GM19193 (cell line): ENCODE data around the gene PXMP4.

Source experiments
- POLR2A ChIP-seq: IDR thresholded peaks from 4 replicates; pipeline ENCODE4 v1.6.1; 2011; ENCODE audit not compliant: insufficient read depth, insufficient read length; ENCODE audit errors: extremely low read depth

Gene PXMP4

DNA sequence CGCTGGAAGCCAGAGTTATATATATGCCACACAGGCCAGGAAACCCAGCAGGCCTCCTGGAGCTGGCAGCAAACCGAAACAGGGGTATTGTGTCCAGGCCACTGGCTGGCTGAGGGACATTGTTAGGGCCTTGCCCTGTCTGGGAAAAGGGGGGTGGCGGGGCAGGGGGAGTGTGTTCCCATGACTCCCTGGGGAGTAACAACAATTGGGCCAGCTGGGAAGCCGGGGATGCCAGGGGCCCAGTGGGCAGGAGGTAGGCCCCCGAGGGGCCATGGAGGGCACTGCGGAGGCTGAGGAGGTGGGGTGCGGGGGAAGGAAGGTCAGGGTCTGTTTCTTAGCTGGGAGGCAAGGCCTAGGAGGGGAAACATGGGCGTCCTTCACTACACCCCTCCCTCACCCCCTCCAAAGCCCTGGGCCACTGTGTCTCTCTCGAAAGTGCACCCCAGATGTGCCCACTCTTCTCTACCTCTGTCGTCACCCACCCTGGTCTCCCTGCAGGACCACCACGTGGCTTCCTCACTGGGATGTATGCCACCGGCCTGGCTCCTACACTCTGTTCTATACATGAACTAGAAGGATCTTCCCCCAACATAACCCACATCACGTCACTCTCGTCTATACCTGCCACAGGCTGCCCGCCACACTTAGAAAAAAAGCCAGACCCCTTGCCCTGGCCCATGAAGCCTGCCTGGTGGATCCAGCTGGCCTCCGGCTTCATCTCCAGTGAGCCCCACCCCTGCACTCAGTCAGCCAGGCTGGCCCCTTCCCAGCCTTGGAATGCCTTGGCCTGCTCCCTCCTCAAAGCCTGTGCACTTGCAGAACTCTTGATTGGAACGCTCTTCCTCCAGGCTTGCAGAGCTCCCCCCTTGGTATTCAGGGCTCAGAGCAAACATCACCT is 26.1 kb downstream of the PXMP4 start:
- no peak for TF ChIP-seq POLR2A

GRCh38 chr20:33693289-33693688 is 26.8 kb downstream of the PXMP4 start:
- no peak for TF ChIP-seq POLR2A

DNA sequence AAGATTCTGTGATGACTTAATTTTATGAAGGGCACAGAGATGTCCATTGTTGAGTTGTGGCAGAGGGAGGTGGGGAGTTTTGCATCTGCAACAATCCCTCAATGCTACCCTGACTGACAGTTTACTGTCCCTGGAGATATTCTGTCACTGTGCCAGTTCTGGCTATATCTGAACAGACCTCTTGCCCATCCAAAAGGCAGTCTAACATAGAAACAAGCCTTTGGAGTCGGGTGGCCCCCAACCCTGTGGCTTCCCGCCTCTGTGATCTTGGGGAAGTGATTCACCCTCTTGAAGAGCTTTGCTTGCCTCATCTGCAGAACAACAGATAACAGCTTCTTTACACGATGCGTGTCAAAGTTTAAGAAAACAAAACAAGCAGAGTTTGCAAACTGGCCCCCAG is 30.1 kb downstream of the PXMP4 start:
- no peak for TF ChIP-seq POLR2A

GRCh38 chr20:33689493-33689892 is 30.6 kb downstream of the PXMP4 start:
- TF ChIP-seq POLR2A = no peak

- no peak for TF ChIP-seq POLR2A
These were observed 31.1 kb downstream of the PXMP4 start for GRCh38 chr20:33688938-33689424.

DNA sequence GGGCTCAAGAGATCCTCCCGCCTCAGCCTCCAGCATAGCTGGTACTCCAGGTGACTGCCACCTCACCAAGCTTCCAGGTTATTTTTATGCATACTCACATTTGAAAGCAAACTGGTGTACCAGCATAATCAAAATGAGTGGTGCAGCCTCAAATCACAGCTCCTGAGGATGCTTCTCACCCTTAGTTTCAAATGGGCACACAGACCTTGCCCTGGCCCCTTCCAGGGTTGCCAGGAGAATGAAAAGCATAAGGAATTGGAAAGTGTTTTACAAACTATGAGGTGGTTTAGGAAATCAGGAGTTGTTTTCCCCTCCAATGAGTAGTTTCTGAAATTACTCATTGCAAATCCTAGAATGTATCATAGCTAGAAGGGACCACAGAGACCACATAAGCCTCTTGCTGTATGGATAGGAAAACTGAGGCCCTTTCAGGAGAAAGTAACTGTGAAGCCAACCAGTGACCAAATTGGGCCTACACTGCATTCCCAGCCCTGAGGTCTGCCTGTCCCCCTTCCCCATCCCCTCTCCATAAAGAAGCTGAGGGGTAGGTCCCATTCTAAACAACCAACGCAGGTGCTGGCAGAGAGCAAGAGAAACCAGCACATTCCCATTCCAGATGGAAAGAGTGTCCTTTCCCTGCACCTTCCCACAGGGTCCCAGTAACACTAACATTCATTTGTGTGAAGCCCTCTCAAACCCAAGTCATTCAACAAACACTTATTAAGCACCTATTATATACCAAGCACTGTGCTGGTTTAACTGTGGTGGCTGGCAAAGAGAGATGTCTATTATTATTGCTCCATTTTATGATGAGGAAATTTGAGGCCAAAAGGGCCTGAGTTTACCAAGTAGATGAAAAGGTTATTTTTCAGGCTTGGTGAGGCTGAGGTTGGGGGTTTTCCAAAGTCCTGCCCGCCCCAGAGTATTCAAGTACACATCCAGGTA is 31.8 kb downstream of the PXMP4 start:
- TF ChIP-seq POLR2A = no peak

DNA sequence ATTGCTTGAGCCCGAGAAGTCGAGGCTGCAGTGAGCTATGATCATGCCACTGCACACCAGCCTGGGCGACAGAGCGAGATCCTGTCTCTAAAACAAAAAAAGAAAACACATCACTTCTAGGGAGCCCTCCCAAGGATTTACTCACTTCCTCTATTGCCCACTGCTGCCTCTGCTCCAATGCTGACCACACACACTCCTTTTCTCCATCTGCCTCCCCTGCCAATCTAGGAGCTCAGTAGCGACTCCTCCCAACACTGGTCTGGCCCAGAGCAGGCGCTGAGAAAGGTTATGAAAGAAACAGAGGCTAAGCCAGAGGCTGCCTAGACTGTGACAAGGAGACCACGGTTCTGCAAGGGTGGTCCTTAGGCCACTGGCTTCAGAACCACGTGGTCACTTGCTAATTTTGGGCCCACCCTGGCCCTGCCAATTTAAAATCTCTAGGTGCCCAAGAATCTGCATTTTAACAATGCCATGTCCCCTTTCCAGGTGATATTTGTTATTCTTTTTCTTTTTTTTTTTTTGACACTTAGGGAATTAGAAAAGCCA is 32.7 kb downstream of the PXMP4 start:
- TF ChIP-seq POLR2A = no peak

DNA sequence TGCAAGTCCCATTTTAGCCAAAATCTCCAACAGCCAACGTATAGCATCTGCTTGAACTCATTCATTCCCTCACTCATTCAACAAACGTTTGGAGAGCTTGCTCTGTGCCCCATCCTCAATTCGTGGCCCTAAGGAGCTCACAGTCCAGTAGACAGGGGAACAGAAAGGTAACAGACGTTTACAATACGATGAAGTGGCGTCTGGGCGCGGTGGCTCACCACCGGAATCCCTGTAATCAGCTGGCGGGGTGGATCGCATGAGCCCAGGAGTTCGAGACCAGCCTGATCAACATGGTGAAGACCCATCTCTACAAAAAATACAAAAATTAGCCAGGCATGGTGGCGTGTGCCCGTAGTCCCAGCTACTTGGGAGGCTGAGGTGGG is 33.1 kb downstream of the PXMP4 start:
- TF ChIP-seq POLR2A = no peak

DNA sequence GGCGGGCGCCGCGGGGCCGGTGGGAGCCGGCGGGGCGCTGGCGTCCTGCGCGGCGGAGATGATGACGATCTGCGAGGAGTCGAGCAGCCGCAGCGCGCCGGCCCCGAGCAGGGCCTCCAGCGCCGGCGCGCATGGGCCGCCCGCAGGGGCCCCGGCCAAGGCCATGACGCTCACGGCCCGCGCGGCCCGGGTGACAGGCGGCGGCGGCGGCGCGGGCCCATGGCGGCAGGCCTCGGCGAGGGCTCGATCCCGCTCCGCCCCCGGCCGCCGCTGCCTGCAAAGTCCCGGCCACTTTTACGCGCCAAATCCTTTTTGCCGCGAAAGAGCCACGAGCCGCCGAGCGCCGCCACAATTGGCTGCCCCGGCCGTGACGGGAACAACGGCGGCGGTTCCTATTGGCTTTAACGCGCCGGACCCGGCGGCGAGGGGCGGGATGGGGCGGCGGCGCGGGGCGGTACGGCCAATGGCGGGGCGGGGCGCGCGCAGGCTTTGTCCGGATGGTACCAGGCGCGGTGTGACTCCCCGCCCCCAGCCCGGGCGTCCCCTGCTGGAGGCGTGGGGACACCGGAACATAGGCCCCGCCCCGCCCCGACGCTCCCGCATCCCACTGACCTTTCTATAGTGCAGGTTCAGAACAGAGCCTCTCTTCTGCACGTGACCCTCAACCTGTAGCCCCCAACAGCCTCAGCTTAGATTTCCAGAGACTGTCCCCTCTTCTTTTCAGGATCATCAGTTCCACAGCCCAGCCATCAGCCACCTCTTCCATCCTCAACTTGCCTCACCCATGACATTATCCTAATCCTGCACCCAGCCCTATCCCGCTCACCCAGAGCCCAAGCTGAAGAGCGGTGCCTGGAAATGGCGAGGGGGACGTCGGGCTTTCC is 33.8 kb downstream of the PXMP4 start, which contains the start of gene E2F1:
E2F1 (minus strand) TSS at position 286 of the 884 bp plus-strand sequence; CDS start at position 165, 121 bp downstream.
- TF ChIP-seq POLR2A = peak; percentile 49

GRCh38 chr20:33685328-33686099 is 34.6 kb downstream of the PXMP4 start:
- peak; percentile 45 for TF ChIP-seq POLR2A

DNA sequence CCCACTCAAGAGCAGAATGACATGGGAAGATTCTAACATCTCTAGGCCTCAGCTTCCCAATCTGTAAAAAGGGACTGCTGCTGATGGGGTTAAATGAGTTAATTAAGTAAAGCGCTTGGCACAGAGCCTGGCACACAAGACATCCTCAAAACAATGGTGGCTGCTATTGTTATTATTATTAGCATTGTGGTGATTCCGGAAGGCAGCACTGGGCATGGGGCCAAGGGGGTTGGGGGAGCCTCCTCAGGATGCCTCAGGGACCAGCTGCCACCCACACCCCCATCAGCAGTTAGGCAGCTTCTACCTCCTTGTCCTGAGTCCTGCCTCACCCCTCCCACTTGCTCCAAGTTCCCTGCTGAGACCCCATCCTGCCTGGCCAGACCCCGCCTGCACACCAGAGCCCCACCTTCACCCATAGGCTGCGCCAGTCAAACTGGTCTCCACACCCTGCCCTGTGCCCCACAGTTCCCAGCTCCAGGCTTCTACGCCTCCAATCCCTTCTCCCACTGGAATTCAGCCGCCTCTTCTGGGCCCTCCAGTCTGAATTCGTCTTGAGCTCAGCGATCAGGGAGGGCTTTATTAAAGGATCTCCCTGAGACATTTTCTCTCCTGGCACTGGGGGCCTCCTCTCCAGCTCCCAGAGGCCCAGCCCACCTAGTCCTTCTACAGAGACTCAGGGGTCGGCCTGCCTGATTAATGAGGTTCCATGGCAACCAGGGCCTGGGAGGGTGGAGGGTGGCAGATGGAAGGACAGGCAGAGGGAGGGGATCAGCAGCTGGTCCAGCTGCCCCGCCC is 35.4 kb downstream of the PXMP4 start:
- TF ChIP-seq POLR2A = no peak

DNA sequence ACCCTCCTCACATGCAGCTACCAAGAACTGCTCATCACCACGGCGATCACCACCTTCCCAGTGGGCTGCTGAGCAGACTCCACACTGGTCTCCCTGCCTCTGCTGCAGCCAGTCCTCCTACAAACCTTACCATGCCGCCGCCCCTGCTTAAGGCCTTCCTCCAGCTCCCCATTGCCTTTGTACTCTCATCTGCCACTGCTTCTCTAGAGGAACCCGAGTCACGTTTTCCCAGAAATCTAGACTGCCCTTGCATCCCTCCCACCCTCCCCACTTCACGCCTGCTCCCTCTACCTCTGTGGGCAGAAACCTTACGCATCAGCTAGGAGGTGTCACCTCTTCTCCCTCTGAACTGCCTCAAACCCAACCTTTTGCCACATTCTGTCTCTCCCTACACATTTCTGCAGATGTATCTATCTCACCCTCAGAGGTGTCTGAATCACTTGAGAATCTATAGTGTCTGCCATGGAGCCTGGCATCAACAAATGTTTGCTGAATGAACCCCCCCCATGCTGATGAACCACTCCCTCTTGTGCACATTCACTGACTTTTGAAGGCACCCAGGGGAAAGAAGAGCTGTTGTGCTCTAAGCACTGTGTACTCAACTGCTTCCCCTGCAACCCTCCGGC is 38.3 kb downstream of the PXMP4 start:
- TF ChIP-seq POLR2A = no peak

- no peak for TF ChIP-seq POLR2A
These were observed 38.8 kb downstream of the PXMP4 start for GRCh38 chr20:33681288-33681687.

- TF ChIP-seq POLR2A = no peak
These were observed 39.4 kb downstream of the PXMP4 start for GRCh38 chr20:33680686-33681085.
